GM19372 (cell line): Measurements from ENCODE around the gene CTSA.
"Not testable (repeated sequence)": the region's sequence is repeated elsewhere in the genome, so short reads cannot be mapped to it uniquely, and the experiment has no call there.

ENCODE experiments used
- ATAC-seq: cut with Tn5 transposase; IDR thresholded peaks from one replicate; pipeline ENCODE4 v1.9.1; 2021; ENCODE audit warnings: mild to moderate bottlenecking, low read depth, moderate library complexity; ENCODE audit not compliant: unreplicated experiment

Gene CTSA

DNA sequence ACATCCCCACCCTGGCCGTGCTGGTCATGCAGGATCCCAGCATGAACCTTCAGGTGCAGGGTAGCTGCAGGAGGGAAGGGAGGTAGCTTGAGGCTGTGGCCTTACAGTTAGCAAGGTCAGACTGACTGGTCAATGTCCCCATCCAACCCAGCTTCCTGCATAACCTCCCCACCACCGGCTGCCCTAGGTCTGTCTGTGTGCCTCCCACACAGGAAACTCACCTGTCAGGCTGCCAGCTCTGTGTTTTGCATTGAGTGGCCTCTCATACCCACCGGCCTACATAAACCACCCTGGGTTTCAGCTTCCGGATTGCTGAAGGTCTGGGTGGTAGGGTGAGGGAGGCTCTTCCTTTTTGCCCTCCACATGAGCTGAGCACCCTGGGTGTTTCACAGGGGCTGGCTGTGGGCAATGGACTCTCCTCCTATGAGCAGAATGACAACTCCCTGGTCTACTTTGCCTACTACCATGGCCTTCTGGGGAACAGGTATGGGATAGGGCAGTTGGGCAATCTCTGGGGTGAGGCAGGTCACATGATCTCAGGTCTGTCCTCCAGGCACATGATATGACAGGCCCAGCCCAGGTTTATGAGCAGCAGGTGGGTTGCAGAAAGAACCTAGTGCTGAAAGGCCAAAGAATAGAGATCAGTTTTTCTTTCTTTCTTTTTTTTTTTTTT, 1.8 kb downstream of the CTSA start:
- no peak for ATAC-seq

DNA sequence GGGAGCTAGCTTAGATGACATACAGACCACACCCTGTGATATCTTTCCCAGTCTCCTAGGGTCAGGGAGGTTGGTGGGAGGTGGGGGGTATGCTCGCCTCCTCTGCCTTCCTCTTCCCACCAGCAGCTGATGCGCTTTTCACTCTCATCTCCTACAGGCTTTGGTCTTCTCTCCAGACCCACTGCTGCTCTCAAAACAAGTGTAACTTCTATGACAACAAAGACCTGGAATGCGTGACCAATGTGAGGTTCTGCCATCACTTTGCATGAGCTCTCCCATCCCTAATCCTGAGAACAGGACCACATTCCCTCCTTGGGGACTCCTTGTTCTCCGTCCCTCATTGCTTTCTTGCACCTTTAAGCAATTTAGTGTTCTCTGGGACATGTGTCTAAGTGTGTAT, 2.7 kb downstream of the CTSA start:
- ATAC-seq, result no peak

DNA sequence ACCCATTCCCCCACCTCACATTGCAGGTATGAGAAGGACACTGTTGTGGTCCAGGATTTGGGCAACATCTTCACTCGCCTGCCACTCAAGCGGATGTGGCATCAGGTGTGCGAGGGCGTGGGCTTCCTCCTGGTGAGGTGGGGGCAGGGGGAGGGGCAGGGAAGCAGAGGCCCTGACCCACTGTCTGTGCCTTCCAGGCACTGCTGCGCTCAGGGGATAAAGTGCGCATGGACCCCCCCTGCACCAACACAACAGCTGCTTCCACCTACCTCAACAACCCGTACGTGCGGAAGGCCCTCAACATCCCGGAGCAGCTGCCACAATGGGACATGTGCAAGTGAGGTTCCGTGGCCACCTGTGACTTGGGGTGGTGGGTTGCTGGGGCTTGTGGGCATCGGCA, 3.7 kb downstream of the CTSA start:
- ATAC-seq, result no peak

DNA sequence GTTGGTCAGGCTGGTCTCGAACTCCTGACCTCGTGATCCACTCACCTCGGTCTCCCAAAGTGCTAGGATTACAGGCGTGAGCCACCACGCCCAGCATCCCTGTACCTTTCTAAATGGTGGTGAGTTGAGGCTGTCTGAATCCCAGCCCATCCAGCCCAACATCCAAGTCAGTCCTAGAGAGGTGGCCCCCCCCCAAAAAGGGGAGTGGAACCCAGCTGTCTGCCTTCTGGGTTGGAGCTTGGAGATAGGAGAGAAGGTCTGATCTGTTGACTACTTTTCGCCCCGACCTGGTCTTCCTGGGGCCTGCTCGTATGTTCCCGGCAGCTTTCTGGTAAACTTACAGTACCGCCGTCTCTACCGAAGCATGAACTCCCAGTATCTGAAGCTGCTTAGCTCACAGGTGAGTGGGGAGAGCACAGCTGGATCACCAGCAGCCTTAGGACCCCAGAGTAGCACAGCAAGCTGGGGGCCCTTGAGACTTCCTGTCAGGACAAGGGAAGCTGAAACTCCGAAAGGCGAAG, 5.6 kb downstream of the CTSA start:
- ATAC-seq, result no peak

DNA sequence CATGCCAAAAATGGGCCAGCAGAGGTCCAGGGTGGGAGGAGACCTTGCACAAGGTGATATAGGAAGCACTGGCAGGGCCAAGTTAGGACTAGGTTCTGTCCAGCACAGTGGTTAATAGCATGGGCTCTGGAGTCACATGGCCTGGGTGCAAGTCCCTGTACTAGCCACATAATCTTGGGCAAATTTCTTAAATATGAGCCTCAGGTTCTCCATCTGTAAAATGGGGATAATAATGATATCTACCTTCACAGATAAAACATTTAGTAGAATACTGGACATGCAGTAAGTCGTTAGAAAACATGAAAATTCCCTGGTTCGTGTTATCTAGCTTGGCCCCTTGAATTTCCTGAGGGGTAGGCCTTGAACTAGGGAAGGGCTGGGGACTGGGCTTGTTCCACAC, 6.2 kb downstream of the CTSA start:
- ATAC-seq, result no peak

DNA sequence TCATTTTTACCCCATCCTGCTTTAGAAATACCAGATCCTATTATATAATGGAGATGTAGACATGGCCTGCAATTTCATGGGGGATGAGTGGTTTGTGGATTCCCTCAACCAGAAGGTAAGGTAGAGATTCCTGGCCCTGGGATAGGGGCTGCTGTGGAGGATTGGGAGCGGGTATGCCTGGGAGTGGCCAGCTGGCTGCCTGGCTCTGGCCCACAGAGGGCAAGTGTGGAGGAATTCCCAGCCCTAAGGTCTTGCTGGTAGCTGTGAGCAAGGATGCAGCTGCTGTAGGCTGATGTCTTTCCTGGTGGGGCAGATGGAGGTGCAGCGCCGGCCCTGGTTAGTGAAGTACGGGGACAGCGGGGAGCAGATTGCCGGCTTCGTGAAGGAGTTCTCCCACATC, 6.6 kb downstream of the CTSA start:
- ATAC-seq, result no peak

DNA sequence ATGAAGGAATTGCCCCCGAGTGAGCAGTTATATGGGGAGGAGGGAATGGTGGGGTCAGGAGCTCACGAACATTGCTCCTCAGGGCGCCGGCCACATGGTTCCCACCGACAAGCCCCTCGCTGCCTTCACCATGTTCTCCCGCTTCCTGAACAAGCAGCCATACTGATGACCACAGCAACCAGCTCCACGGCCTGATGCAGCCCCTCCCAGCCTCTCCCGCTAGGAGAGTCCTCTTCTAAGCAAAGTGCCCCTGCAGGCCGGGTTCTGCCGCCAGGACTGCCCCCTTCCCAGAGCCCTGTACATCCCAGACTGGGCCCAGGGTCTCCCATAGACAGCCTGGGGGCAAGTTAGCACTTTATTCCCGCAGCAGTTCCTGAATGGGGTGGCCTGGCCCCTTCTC, 7.2 kb downstream of the CTSA start:
- ATAC-seq, result no peak

DNA sequence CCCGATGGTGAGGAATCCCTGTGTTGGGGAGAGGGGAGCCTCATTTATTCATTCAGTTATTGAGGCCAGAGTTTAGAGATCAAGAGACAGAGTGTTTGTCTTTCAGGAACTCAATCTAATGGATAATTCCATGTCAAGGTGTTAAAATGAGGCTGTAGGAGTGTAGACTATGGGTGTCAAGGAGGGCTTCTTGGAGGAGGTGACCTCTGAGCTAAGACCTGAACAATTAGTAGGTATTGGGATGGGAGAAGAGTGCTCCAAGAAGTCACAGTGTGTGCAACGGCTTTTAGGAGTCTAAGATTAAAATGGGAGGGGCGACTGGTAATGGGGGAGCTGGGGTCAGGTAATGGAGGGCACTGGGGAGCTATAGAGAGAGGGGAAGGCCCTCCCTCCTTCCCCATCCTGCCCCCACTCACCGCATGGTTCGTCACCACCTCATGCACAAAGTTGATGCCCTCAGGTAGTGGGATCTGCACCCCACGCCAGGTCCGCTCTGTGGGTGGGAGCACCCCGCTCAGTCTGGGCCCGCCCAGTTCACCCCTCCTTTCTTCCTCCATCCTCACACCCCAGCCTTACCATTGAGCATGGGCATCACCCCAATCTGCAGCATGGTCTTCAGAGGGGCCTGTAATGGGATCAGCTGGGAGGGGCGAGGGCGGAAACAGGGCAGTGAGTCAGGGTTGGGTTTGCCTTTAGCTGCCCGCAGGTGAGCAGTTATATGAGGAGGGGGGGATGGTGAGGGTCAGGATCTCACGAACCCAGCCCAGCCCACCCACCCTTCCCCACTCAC, 8.1 kb downstream of the CTSA start:
- ATAC-seq, result no peak

DNA sequence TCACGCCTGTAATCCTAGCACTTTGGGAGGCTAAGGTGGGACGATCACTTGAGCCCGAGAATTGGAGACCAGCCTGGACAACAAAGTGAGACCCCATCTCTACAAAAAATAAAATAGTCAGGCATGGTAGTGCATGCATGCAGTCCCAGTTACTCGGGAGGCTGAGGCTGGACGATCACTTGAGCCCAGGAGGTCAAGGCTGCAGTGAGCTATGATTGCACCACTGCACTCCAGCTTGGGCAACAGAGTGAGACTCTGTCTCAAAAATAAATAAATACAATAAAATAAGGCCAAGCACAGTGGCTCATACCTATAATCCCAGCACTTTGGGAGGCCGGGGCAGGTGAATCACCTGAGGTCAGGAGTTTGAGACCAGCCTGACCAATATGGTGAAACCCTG, 10.2 kb downstream of the CTSA start:
- ATAC-seq, result not testable (repeated sequence)

DNA sequence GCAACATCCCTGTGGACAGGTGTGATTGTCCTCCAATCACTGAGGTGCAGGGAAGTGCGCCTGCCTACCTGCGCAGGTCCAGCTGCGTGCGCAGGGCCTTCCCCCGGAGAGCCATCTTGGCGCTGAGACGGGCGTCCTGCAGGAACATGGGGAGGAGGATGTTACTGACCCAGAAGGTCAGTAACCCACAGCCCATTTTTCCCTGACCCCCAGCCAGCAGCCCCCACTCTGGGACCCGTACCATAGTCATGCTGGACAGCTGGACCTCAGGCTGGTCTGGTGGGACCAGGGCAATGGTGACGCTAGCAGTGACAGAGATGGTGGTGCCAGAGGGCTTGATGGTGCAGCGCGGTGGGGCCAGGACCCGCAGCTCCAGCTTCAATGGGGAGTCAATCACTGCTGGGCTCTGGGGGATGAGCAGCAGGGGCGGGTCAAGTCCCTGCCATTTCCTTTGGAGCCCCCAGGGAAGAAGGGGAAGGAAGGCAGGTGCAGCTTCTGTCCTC, 11.1 kb downstream of the CTSA start:
- no peak for ATAC-seq

DNA sequence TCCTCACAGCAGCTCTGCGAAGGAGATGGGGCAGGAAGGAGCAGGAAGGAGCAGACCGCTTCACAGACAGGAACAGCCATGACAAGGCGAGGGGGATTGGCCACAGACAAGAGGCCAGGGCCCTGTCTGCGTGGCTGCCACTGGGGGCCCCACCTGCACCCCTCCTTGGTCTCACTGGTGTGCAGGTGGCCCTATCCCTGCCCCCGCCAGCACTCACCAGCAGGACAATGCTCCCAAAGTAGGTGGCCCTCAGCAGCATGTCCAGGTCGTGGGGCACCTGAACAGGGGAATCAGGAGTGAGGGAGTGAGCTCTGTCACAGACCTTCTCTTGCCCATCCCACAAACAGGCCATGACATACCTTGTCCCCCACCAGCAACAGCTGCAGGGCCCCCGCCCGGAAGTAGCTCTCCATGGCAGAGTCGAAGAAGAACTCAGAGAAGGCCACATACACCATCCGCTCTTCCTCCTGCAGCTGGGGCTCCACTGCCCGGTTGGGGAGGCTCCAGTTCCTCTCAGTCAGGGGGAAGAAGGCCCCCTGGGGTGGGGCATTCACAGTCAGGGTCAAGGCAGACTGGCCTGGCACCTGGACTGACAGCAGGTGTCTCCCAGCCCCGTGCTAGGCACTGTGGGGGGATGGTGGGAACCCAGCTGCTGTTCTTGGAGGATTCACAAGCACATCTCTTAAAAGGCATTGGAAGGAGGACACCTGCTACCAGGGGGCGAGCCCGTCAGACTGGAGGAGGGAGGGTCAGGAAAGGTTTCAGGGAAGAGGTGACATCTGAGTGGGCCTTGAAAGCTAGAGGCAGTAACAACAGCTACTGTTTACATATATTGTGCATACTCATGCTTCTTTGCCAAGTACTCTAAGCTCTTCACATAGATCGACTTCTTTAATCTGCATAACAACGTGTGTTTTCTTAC, 13.7 kb downstream of the CTSA start:
- ATAC-seq, result no peak

DNA sequence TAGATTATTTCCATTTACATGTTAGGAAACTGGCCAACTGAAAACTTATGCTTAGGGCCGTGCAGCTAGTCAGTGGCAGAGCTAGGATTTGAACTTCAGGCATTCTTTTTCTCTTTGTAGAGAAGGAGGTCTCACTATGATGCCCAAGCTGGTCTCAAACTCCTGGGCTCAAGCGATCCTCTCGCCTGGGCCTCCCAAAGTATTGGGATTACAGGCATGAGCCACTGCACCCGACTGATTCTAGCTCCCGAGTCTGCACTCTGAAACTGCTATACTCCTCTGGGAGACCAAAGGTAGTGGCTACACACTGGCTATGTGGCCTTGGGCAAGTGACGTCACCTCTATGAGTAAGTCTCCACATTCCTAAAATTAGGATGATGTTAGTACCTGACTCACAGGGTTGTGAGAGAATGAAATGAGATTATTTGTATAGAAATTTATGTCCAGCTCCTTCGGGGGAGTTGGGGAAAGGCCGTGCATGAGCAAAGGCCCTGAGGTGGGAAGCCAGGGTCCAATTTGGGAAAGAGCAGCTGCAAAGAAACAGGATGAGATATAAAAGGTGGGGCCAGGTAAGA, 14.5 kb downstream of the CTSA start:
- no peak for ATAC-seq

DNA sequence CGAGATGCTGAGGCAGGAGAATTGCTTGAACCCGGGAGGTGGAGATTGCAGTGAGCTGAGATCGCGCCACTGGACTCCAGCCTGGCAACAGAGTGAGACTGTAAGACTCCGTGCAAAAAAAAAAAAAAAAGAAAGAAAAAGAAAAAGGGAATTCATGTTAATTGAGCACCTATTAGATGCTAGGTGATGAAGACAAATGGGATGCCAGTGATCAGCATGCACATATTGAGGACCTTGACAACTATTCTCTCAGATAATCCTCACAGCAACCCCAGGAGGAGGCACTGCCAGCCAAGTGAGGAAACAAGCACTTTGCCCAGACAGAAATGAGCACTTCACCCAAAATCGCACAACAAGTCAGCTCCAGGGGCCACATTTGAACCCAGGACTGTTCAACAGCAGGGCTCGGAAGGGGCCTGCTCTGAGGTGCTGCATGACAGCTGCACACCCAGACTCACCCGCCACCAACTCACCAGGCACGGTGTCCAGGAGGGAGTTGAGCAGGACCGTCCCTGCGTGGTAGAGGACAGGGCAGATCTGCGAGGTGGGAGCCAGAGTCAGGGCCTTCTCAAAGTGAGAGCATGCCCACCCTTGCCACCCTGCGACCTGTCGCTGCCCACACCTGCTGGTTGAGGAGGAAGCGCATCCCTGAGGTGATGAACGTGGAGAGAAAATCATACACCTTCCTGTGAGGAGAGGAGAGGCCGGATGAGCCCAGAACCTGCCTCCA, 16.2 kb downstream of the CTSA start:
- no peak for ATAC-seq

DNA sequence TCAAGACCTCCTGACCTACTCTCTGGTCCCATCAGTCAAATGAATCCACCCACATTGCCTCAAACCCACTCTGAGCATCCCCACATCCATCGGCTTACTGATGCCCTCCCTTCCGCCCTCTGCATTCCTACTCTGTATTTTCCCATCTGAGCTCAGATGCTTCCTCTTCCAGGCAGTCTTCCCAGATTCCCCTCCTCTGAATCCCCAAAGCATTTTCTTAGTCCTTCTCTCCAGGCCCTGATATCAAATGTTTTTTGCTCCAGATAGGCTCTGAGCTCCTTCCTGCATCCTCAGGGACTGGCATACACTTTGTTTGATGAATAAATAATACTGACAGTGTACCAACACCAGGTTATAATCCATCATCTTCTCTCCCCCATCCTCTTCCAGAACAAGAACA, 16.9 kb downstream of the CTSA start:
- no peak for ATAC-seq

DNA sequence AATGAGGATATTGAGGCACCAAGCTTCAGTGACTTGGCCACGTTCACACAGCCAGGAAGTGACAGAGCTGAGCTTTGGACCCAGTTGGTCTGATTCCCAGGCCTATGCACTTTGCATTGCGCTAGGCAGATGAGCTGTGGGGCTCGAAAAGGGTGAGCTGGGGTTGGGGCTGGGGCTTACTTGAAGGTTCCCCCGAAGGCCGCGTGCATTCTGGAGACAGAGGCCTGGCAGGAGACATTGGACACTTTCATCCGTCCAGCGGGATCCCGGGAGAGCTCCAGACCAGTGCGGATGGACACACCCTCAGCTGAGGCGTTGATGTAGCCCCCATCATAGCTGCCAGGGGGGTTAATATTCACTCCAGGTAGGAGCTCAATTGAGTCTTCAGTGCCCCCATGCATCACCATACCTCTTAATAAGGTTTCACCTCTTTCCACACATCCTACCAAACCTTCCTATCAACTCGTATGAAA, 18.2 kb downstream of the CTSA start:
- ATAC-seq, result no peak

DNA sequence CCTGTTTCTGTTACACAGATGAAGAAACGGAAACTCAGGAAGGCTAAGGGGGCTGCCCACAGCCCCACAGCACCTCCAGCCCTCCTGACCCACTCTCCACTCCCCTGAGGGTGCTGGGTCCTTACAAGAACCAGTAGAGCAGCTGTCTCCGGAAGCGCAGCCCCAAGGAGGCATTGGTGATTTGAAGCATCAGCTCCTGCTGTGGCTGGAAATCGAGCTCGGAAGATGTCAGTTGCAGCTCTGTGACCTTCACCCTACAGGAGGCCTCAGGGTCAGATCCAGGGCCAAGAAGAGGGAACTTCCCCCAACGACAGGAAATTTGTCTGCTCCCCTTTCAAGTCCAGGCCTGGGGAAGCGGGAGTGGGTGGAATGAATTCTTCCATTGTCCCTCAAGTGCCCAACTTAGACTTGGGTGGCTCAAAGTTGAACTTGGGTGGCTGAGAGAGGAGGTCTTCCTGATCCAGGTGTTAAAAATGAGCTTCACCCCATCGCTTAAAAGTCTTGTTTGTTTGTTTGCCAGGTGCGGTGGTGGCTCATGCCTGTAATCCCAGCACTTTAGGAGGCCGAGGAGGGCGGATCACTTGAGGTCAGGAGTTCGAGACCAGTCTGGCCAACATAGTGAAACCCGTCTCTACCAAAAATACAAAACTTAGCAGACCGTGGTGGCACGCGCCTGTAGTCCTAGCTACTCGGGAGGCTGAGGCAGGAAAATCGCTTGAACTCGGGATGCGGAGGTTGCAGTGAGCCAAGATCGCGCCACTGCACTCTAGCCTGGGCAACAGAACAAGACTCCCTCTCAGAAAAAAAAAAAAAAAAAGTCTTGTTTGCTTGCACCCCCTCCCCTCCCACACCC, 18.9 kb downstream of the CTSA start:
- ATAC-seq, result no peak

DNA sequence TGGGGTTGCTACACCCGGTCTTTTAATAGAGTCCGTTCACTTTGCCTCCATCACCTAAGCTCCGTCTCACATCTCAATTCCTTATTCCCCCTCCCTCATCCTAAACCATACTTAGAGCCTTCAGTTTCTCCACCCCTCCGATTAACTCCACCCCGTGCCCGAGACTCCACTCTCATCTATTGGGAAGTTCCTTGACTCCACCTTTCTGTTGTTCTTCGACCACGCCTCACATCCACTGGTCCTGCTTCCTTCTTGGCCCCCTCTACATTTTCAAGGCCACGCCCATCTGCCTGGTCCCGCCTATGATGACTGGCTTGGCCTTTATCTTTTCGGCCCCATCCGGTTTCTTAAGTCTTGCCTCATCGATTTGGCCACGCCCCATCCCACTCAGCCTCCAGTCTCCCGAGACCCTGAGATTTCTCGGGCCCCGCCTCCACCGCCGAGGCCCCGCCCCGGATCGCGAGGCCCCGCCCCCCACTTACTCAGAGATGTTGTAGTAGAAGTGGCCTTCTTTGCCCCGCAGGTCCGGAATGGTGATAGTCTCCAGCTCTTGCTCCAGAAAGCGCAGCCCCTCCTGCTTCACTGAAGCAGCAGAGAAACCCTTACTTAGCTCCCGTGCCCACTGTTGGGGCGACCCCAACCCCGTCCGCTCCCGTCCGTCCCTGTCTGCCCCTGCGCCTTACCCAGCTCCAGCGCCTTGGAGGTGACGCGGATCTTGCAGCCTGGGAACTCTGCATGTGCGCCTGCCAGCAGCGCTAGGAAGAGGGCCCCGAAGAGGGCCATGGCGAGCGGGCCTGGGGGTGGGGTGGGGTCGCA, 19.7 kb downstream of the CTSA start:
- ATAC-seq, result peak; percentile 93
